ENCODE measurements around the gene BAIAP2L2.
"Not testable (repeated sequence)": the region's sequence is repeated elsewhere in the genome, so short reads cannot be mapped to it uniquely, and the experiment has no call there.

Gene BAIAP2L2

DNA sequence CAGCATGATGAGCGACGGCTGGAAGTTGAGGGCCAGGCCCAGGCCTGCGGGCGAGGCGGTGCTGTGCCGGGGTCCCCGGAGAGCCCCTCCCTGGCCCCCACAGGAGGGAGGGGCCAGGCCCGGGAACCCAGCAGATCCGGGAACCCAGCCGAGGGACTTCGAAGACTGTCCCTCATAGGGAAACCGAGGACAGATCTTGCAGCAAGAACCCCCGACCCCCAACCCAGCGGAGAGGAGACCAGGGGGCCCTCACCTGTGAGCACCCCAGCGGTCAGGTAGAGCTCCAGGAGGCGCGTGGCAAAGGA is 28.9 kb downstream of the BAIAP2L2 start:
- no peak for DNase-seq (ENCODE audit: low read depth in 2 of 2)

DNA sequence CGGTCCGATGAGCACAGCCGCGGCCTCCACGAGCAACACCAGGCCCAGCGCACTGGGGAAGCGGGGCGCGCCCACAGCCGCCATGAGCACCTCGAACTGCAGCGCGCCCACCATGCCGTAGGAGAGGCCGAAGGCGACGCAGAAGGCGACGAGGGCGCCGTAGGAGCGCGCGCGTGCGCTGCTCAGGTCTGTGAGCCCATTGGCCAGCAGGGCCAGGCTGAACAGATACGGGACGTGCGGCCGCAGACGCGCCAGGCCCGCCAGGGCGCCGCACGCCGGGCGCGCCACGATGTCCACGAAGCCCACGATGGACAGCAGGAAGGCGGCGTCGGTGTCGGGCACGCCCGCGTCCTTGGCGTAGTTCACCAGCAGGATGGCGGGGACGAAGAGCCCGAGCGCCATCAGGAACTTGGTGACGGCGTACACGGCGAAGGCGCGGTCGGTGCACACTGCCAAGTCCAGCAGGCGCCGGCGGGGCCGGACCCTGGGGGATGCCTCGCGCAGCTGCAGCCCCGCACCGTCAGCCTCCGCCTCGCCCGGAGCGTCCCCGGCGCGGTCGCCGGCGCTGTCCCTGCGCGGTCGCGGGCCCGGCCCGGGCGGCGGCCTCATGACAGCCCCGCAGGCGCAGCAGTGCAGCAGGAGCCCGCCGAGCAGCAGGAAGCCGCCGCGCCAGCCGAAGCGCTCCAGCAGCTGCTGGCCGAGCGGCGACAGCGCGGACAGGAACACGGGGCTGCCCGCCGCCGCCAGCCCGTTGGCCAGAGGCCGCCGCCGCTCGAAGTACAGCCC is 29.4 kb downstream of the BAIAP2L2 start:
- no peak for DNase-seq (ENCODE audit: low read depth in 2 of 2)

DNA sequence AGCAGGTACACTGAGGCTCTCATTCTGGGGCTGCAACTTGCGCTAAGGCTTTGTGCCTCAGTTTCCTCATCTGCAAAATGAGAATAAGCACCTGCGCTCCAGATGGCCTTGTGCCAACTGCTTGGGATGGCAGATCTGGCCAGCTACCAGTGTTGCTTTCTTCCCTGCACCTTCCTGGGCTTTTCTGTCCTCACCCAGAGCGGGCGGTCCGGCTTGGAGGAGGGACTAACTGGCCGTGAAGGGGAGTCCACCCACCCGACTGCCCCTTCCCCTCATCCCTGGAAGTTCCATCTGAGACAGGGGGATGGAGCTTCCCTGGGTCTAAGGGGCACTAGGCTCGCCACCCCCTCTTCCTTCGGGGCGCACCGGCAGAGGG is 30.0 kb downstream of the BAIAP2L2 start:
- no peak for DNase-seq (ENCODE audit: low read depth in 2 of 2)

DNA sequence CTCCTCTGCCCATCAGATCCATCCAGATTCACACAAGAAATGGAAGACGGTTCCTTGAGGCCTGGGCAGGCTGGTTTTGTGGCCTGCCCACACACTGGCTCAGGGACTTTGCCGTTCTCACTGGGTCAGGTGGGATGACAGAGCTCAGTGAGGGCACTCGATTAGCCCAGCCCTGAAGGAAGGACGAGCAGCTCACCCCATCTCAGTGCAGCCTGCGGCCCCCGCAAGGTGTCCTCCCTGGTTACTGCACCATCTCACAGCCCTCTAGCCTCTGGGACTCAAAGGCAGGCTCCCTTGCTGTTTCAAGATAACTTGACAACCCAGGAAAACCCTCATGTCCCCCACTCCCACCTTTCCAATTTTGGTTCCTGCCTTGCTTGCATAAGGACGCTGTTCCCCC is 30.7 kb downstream of the BAIAP2L2 start:
- DNase-seq (ENCODE audit: low read depth in 2 of 2), result no peak

DNA sequence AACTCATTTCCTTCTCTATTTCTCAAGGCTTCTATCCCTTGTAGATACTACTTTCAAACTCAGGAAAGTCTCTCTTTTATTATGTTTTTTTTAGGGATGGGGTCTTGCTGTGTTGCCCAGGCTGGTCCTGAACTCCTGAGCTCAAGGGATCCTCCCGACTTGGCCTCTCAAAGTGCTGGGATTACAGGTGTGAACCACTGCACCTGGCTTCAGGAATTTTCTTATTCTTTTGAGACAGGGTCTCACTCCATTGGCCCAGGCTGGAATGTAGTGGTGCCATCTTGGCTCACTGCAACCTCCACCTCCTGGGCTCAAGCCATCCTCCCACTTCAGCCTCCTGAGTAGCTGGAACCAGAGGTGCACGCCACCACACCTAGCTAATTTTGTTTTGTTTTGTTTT is 31.3 kb downstream of the BAIAP2L2 start:
- DNase-seq (ENCODE audit: low read depth in 2 of 2), result not testable (repeated sequence)

DNA sequence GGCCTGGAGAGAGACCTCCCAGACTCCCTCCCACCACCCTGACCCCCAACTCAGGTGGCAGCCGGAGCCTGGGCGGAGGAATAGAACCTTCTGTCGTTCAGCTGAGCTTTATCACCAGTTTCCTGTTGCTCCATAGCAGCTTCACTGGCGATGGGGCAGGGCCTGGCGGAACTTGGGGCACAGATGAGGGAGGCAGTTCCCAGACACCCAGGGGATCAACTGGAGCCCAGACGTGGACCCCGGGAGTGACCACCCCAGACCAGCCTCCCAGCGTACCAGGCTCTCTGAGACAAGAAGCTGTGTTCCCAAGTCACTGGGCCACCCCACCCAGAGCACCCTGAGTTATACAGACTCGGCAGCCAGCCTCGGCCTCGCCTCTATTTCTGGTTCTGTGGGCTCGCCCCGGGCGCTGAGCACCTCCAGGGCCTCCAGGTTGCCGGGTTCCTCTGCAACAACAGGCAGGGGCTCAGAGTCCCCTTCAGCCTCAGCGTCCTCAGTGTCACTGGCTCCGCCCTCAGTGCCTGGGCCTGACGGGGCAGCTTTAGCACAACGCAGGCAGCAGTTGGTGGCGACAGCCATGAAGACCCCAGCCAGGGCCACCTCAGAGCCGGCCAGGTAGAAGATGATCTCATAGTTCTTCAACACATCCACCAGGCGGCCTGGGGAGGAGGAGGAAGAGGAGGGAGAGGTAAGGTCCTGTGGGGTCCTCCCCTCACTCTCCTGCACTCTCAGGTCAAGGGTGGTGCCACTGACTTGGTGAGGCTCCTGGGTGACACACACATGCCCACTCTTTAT is 32.2 kb downstream of the BAIAP2L2 start:
- DNase-seq (ENCODE audit: low read depth in 2 of 2), result no peak

DNA sequence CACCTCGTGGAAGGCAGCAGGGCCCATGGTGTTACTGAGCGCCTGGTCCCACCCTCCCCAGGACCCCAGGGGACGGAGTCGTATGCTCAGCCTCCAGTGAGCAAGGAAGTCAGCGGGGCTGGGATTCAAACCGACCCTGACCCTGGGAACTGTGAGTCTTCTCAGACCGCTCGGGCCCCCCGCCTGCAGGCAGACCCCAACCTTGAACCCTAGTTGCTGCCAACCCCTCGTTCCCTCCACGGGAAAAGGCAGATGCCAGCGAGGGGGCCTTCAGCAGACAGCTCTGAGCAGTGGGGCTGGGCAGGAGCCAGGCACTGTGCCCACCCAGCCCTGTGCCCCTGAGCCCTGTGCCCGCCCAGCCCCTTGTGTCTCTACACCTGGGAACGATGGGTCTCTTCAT is 32.9 kb downstream of the BAIAP2L2 start:
- no peak for DNase-seq (ENCODE audit: low read depth in 2 of 2)

DNA sequence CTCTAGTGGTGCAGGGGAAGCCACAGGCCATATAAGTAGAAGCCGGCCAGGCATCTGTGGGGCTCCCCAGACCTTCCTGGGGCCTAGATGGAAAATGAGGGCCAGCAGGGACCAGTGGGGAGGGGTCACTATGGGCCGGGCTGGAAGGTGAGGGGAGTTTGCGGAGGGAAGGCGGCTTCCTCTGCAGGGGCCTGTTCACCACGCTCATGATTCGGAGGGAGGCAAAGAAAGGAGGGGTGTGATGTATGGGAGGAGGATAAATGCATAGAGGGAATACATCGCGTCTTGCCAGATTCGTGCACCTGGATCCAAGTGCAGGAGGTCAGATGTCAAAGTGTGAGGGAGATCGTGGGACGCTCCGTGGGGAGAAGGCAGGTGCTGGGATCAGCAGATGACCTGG is 33.4 kb downstream of the BAIAP2L2 start:
- no peak for DNase-seq (ENCODE audit: low read depth in 2 of 2)

DNA sequence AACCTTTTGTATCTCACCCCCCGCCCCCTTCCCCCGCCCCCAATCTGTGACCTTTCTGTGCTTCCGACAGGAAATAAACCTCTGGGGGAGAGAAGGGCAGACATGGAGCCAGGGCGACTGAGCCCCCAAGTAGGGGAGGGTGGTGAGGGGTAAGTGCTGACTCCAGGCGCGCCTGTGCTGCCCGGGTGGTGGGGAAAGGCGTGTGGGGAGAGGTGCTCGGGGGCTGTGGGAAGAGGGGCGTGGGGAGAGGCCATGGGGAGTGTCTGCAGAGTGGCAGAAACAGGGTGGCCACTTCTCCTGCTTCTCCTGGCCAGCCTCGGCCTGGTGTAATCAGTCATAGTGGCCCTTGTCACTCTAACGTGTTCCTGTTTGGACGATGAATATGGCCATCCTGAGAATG is 34.5 kb downstream of the BAIAP2L2 start:
- DNase-seq (ENCODE audit: low read depth in 2 of 2), result no peak

DNA sequence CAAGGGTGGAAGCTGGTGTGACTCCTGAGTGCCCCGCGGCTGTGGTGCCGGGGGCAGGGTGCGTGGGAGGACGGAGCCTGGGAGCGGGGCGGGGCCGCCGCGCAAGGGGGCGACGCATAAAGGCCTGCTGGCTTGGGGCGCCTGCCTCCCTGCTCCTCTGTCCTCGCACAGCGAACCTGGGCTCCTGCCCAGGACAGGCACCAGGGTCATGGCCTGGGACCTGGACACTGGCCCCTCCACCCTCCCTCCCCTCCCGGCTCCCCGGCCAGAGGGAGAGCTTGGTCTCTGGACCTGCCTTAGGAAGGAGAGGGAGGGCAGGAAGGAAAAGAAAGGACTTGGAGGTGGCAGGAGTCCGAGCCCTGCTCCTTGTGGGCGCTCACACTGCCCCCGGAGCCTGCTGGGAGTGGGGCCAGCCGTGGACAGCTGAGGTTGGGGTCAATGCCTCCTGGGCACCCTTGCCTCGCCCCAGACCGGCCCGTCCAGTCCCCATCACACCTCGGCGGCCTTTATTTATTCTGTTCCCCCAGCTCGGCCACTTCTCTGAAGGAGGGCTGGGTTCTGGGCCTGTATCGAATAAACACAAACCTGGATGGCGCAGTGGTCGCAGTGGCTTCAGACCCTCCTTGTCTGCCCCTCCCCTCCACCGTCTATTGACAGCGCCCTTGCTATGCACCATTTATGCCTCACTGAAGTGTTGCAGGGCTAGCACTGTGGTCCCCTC is 35.2 kb downstream of the BAIAP2L2 start:
- no peak for DNase-seq (ENCODE audit: low read depth in 2 of 2)

DNA sequence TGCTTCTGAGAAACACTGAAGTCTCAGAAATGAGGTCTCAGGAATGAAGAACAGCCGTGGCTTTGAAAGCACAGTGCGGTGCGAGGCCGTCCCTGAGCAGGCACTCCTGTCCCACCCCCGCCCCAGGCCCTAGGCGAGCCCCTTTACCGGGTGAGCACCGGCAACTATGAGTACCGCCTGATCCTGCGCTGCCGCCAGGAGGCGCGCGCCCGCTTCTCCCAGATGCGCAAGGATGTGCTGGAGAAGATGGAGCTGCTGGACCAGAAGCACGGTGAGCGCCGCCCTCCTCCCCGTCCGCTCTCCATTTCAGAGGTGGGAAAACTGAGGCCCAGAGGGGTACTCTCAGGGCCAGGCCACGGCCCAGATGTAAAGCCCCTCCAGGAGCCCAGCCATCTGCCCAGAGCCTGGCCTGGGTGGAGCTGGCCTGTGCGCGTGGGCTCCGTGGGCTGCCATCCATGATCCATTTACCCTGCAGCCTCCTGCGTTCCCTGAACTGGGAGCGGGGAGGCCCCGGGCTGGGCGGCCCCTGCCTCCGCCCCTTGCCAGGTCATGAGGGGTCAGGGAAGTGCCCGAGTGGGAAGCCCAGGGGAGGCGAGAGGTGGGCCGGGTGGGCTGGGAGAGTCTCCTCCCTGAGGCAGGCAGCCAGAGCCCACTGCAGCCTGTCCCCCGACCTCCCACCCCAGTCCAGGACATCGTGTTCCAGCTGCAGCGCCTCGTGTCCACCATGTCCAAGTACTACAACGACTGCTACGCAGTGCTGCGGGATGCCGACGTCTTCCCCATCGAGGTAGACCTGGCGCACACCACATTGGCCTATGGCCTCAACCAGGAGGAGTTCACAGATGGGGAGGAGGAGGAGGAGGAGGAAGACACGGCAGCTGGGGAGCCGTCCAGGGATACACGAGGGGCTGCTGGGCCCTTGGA is 36.0 kb downstream of the BAIAP2L2 start:
- DNase-seq (ENCODE audit: low read depth in 2 of 2), result no peak

DNA sequence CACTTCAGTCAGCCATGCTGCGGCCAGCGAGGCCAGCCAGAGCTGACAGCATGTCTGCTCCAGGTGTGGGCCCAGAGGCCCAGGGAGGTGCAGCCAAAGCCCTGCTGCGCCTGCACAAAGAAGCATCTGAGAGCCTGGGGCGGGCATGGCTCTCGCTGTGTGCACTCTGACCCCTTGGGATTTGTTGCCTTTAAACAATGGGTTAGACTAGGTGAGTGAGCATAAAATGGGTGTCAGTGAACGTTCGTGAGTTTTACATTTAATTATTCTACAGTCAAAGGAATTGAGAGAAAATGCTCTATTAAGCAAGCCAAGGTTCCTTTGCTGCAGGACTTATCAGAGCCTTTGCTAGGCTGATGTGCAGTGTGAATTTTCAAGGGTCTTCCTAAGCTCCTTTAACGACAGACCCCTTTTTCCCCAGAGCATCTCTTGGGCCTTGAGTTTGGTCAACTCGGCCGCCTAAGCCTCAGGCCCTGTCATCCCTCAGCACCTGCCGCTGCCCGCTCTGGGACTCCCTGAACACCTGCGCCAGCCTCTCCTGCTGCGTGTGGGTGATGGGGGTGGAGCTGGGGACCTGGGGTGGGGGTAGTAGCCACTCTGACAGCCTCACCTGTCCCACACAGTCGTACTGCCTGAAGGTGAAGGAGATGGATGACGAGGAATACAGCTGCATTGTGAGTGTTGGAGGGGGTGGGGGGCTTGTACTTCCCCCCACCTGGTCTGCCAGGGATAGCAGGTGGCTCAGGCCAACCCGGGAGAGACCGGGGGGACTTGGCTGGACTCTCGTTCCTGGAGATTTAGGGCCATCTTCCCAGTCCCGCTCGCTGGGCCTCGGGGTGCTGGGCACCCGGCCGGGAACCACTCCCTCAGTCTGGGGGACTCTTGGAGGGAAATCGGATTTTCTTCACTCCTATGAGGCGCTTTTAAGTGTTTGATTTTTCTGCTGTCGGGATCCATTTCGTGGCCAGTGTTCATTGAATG is 37.0 kb downstream of the BAIAP2L2 start:
- no peak for DNase-seq (ENCODE audit: low read depth in 2 of 2)

DNA sequence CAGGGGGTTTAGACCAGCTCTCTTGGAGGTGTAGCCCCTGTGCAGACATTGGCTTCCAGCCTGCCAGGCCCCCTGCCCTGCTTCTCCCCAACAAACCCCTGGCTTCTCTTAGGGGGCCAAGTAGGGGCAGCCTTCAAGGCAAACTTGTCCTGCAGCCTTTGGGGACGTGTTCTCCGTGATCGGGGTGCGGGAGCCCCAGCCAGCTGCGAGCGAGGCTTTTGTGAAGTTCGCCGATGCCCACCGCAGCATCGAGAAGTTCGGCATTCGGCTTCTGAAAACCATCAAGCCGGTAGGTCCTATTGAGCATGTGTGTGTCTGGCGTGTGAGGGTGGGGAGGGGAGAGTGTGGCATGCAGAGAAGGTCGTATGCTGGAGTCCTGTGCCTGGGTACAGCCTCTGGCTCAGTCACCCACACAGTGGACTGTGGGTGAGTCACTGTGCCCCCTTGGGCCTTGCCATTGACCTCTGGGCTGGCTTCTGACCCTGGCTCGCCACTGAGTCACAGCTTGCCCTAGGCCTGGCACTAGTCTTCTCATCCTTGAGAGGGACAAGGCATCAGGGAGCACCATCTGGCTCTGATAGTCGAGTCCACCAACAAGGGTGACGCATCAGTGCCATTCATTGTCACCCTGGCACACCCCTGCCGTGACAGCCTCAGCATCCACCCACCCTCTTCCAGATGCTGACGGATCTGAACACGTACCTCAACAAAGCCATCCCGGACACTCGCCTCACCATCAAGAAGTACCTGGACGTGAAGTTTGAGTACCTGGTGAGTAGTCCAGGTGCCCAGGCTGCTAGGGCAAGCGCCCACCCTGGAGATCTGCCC is 37.9 kb downstream of the BAIAP2L2 start:
- DNase-seq (ENCODE audit: low read depth in 2 of 2), result no peak

DNA sequence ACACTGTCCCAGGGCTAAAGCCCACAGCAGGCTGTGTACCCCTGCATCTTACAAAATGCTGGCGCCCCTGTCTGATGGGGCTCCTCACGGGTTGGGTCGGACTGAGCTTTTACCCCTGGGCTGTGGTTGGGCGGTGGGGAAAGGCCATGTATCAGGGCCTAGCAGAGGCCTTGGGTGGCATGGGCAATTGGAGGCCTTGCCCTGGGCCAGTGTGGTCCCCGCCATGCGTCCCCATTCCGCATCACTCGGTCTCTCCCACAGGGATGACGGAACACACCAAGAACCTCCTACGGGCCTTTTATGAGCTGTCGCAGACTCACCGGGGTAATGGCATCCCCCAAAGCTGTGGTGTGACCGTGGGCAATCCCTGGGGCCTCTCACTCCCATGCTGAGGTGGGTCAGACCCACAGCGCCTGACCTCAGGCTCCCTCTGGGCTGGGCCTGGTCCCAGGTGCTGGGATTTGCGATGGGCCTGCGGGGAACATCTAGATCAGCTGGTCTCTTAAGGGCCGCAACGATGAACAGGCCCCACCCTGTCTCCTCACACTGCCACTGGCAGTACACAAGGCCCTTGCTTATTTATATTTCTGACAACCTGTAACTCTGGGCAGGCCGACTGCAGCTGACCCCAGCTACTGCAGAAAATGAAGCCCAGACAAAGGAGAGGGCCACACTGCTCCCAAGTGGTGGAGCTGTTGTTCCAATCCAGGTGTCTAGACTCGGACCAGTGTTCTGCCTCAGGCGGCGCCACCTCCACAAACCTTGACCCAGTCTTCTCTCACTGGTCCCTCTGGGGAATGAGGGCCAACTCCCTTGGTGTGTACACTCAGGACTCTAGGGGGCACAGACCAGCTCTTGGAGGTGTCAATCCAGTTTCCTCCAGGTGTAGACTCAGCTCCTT is 38.8 kb downstream of the BAIAP2L2 start:
- DNase-seq (ENCODE audit: low read depth in 2 of 2), result no peak

DNA sequence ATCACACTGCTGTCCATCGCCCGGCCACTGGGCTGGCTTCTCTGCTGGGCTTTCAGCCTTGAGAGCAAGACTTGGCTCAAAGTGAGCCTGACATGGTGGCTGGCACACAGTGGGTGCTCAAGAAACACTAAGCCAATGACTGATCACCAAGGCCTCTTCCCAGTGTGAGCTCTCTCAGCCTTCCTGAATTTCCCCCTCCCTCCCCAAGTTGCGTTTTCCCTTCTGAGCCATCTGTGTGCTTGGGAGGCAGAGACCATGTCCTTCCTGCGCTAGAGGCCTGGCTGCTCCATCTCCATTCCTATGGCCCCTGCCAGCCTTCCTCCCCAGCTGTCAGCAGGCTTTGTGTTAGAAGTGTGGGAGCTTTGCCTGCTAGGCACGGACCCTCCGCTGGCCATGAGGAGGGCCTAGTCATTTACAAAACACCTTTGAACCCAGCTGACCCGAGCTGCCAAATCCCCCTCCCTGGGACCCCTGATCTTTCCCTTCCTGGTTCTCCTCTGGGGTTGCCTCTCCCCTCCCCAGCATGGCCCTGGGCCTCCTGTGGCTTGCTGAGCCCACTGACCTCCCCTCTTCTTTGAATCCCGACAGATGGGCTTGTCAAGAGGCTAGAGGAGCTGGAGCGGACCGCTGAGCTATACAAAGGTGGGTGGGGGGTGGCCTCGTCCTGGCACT is 40.1 kb downstream of the BAIAP2L2 start:
- no peak for DNase-seq (ENCODE audit: low read depth in 2 of 2)

DNA sequence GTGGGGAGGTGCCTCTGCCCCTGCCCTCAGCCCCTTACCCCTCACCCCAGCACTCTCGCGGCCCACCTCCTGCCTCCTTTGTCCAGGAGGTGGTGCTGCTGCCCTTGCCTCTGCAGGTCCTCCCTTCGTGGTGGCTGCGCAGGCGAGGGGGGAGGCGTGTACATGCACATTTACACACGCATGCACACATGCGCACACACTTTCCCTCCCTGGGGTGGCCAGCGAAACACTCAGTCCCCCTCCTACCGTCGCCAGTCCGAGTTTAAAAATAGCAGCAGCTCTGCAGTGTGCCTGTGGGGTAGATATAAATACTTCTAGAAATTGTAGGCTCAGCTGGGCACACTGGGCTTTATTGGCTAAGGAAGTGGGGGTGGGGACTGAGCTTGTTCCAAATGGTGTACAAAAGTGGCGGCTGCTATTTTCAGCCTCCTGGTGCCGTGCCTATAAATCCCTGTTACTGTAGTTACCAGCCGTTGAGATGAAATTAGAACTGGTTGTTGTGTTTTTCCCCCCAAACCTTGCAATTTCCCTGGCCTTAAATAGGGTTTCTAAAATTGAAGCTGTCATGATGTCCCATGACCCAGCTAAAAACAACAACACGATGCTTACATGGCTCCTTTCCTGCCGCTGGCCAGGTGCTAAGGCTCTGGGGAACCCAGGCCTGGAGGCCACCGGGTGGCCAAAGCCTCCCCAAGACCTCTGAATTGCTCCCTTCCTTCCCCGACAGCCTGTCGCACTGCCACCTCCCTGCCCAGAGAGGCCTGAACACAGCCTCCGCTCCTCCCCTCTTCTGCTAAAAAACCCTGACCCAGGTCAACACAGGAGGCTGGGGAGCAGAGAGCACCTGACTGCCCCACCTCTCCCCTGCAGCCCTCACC is 40.9 kb downstream of the BAIAP2L2 start:
- DNase-seq (ENCODE audit: low read depth in 2 of 2), result no peak

Data from stimulated activated CD8-positive, alpha-beta memory T cell treated with anti-CD3 and anti-CD28 coated beads, Interleukin-15, amount 100 ng/mL, for 4 hours (primary cell).